ENCODE results near the gene TBC1D8. TPM values are rescaled to one million over a fixed set of nuclear protein-coding genes. Genes with fewer than 3 reads are reported as not detected.
A peak's percentile ranks its signal among the peaks of the same experiment; 100 is the strongest.

The TBC1D8 gene
- total and polyA plus RNA-seq, 2 of the 8 experiments (the other 6 are each of a cell fraction or from before 2014, with no cell fraction given) = 20.8 to 21.8 TPM

DNA sequence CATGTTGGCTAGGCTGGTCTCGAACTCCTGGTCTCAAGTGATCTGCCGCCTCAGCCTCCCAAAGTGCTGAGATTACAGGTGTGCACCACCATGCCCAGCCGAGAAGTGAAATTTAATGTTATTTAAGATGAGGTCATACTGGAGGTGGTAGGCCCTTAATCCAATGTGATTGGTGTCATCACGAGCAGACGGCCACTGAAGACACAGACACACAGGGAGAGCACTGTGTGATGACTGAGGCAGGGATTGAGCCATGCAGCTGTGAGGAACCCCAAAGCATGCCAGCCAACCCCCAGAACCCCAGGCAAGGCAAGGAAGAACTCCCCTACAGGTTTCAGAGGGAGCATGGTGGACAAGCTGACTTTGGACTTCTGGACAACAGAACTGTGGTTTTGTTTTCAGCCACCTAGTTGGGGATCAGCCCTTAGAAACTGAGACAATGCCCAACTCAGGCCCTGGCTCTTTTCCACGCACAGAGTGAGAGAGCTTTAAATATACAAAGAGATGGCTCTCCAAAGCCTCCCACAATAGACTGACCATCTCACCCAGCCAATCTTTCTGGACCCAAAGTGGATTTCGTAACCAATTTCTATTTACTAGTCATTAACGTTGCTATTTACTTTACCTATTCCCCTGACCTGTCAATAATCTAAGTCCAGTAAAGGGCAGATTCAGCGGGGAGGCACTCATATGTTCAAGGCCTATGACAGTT, 34.2 kb downstream of the TBC1D8 start:
- Histone ChIP-seq H2AFZ (ENCODE audit: low read length) (no peak overlapping the region), H3K27me3 (replicated peaks in 1 of 4; ENCODE audit: control insufficient read depth in 3 of 4, extremely low read depth in 1 of 4, insufficient read depth in 3 of 4, low read length in 3 of 4) (no peaks in the 10 kb centered on the region), H2BK12ac (ENCODE audit: low read depth, low read length) (no peak overlapping the region), H3K4me1 (replicated peaks in 1 of 4; ENCODE audit: control insufficient read depth in 3 of 4, insufficient read depth in 4 of 4, low read length in 3 of 4) (peaks cover 10 to 20% (median 18%) of the 10 kb centered on the region in 4 experiments), H4K20me1 (replicated peaks in 1 of 2; ENCODE audit: control insufficient read depth in 1 of 2, insufficient read depth in 2 of 2, low read length in 2 of 2) (peaks cover 0 to 2% of the 10 kb centered on the region in 2 experiments), H2BK120ac (replicated peaks; ENCODE audit: low read depth, low read length) (no peak overlapping the region), H3K9ac (replicated peaks in 1 of 4; ENCODE audit: extremely low read depth in 1 of 4, low read depth in 3 of 4, low read length in 3 of 4) (no peak overlapping the region), H2AK5ac (ENCODE audit: low read depth, low read length) (no peak overlapping the region), H2BK15ac (ENCODE audit: low read length) (no peak overlapping the region), H3K9me3 (ENCODE audit: insufficient read depth in 2 of 2, low read depth in 1 of 2, low read length in 1 of 2) (no peaks in the 10 kb centered on the region), H3K23me2 (ENCODE audit: low read depth, low read length) (no peaks in the 10 kb centered on the region), H3K18ac (ENCODE audit: extremely low read depth, low read length) (no peak overlapping the region), H3K23ac (ENCODE audit: insufficient read length) (no peak overlapping the region), H2BK5ac (ENCODE audit: low read depth, low read length) (no peak overlapping the region), H4K8ac (ENCODE audit: extremely low read depth, insufficient read depth, low read length) (peak overlapping the region; percentile 60), H4K5ac (ENCODE audit: insufficient read length, low read depth, low read length) (no peak overlapping the region), H3K79me1 (ENCODE audit: low read depth, low read length) (peaks cover 7% of the 10 kb centered on the region), H2BK20ac (ENCODE audit: low read length) (0 out of 2 replicates have a peak overlapping the region, but pooled peaks have one; percentile 23), H3K4ac (replicated peaks; ENCODE audit: insufficient read length, low read depth, low read length) (no peak overlapping the region), H3K4me3 (ENCODE audit: extremely low read depth in 1 of 4, insufficient read depth in 2 of 4, low read depth in 3 of 4, low read length in 4 of 4) (no peak overlapping the region), H3K56ac (replicated peaks; ENCODE audit: insufficient read length, low read depth, low read length) (no peak overlapping the region), H3K27ac (ENCODE audit: low read depth, low read length) (no peak overlapping the region), H3K36me3 (ENCODE audit: control insufficient read depth in 2 of 4, insufficient read depth in 4 of 4, low read length in 3 of 4) (no peaks in the 10 kb centered on the region), H4K91ac (replicated peaks; ENCODE audit: insufficient read length, low read length) (no peak overlapping the region), H3K4me2 (ENCODE audit: insufficient read depth in 1 of 2, low read depth in 2 of 2, low read length in 2 of 2) (no peak overlapping the region), H3K79me2 (ENCODE audit: control insufficient read depth in 1 of 2, insufficient read depth in 2 of 2, low read length in 2 of 2) (peaks cover 0 to 47% of the 10 kb centered on the region in 2 experiments; a peak in 3 of 4 replicates), H3K14ac (ENCODE audit: insufficient read length) (no peak overlapping the region)
- CTCF ChIA-PET (ENCODE audit: partially characterized antibody) = interaction anchor here (0.9 to 1.5 kb wide), 2 partner anchors 9 to 15 kb away, joined by 3 read pairs; no protein-coding TSS in a partner anchor
- no peak for TF ChIP-seq GABPA (IDR thresholded peaks at IDR 0.05; ENCODE audit: borderline replicate concordance, insufficient read depth, low read length)
- TF ChIP-seq SP1 (IDR thresholded peaks at IDR 0.05; ENCODE audit: low read depth, low read length) = no peak
- no peak for TF ChIP-seq CBX5 (IDR thresholded peaks at IDR 0.05; ENCODE audit: low read depth, low read length)
- TF ChIP-seq BCL11A (IDR thresholded peaks at IDR 0.05; ENCODE audit: low read depth in 2 of 2, low read length in 2 of 2) = no peak
- TF ChIP-seq, protein P1, sequence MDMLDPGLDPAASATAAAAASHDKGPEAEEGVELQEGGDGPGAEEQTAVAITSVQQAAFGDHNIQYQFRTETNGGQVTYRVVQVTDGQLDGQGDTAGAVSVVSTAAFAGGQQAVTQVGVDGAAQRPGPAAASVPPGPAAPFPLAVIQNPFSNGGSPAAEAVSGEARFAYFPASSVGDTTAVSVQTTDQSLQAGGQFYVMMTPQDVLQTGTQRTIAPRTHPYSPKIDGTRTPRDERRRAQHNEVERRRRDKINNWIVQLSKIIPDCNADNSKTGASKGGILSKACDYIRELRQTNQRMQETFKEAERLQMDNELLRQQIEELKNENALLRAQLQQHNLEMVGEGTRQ (IDR thresholded peaks at IDR 0.05; ENCODE audit: low read length) = no peak
- TF ChIP-seq SIRT6 (IDR thresholded peaks at IDR 0.05; ENCODE audit: low read length) = no peak
- no peak for TF ChIP-seq BACH1 (IDR thresholded peaks at IDR 0.05; ENCODE audit: low read length)
- TF ChIP-seq EP300 (IDR thresholded peaks at IDR 0.05; ENCODE audit: borderline replicate concordance in 1 of 2, low read depth in 2 of 2, low read length in 2 of 2) = no peak
- TF ChIP-seq RAD21 (IDR thresholded peaks at IDR 0.05 in 1 of 2, conservative IDR thresholded peaks at IDR 0.05 in 1 of 2; ENCODE audit: low read depth in 2 of 2, low read length in 2 of 2) = no peak
- TF ChIP-seq CHD1 (IDR thresholded peaks at IDR 0.05; ENCODE audit: low read depth, low read length) = no peak
- WGBS, 2 experiments (ENCODE audit: extremely low coverage in 1 of 2, insufficient coverage in 1 of 2, insufficient read length in 1 of 2, insufficient replicate concordance in 2 of 2, low coverage in 1 of 2, low lambda C conversion rate in 2 of 2, missing lambda C conversion rate in 1 of 2) = 88% methylated on average over 9 of the region's 9 CpGs; no CpG with 5 or more reads in 1 of the 2 experiments
- DNase-seq (ENCODE audit: low read depth in 1 of 2, low spot score in 2 of 2) (no peak), FAIRE-seq (no peak)
- POLR2A ChIA-PET (ENCODE audit: partially characterized antibody) = no interaction called here
